Activated CD4-positive, alpha-beta T cell treated with anti-CD3 and anti-CD28 coated beads, Interleukin-2, amount 50 U/mL, for 4 hours (primary cell): Measurements from ENCODE around the gene KLK5.
"Not testable (repeated sequence)": the region's sequence is repeated elsewhere in the genome, so short reads cannot be mapped to it uniquely, and the experiment has no call there.

ENCODE experiments used
- DNase-seq, 2 experiments: peaks; one replicate each; pipeline ENCODE4 v3.0.0-alpha.2; 2020

KLK5 gene, protein sequence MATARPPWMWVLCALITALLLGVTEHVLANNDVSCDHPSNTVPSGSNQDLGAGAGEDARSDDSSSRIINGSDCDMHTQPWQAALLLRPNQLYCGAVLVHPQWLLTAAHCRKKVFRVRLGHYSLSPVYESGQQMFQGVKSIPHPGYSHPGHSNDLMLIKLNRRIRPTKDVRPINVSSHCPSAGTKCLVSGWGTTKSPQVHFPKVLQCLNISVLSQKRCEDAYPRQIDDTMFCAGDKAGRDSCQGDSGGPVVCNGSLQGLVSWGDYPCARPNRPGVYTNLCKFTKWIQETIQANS

DNA sequence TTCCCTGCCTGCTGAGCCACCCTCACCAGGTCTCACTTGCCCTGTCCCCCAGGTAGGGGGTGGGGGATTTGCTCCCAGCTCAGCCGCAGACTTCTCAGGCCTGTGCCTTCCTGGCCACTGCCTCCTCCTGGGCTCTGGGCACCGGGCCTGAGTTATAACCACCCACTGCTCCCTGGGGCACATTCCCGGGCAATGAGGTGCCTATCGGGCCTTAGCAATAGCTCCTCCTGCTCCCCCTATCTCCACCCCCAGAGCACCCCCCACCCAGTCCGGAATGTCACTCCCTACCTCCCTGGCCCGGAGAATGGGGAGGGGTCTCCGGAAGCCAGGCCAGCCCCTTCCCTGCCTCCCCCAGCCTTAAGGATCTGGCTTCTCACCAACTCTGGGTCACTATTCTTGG lies at the start of gene KLK5:
Gene KLK5 (minus strand): TSS at position 129 of the 400 bp plus-strand sequence. CDS start 381 bp downstream, outside the sequence.
- no peak for DNase-seq

GRCh38 chr19:51002089-51002532 lies 49.3 kb upstream of the KLK5 start:
- DNase-seq, result no peak

- no peak for DNase-seq
These were observed 48.7 kb upstream of the KLK5 start, which contains the start of gene KLK8 for GRCh38 chr19:51001515-51001914. TSS of gene KLK8 (minus strand) at chr19:51001604. CDS start at chr19:51001167, 437 bp downstream.

DNA sequence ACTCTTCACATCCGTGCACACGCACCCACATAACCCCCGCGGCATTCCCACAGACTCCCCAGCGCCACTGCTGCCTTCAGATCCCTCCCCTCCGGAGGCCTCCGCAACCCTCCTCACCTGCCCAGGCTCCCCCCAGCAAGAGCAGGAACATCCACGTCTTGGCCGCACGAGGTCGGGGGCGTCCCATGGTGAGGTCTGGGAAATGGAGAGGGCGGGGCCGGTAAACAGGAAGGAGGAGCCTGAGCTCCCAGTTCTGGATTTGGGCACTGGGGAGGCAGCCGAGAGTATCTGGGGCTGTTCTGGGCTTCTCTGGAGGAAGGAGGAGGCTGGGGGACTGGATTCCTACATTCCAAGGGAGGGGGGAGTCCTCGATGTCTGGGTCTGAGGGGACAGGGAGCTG lies 48.1 kb upstream of the KLK5 start:
- DNase-seq, result no peak

DNA sequence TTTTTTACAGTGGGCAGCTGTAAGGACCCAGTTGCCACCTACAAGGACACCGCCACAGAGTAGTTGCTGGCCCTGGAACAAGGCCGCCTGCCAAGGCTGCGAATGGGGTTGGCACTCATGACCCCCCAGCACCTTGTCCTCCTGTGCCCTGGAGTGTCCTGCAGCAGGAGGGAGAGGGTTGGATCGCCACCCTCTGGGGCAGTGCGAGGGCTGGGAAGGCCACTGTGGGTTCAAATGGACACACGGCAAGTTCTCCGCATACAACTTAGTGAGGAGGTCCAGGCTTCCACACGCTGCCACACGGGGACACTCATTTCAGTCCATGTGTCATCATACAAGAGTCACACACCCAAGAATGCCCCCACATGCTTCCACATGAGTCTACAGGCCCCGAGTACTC lies 47.6 kb upstream of the KLK5 start:
- DNase-seq, result no peak

- DNase-seq, result no peak
These were observed 45.8 kb upstream of the KLK5 start for GRCh38 chr19:50998686-50999085.

- DNase-seq, result no peak
These were observed 45.2 kb upstream of the KLK5 start for GRCh38 chr19:50998061-50998460.

DNA sequence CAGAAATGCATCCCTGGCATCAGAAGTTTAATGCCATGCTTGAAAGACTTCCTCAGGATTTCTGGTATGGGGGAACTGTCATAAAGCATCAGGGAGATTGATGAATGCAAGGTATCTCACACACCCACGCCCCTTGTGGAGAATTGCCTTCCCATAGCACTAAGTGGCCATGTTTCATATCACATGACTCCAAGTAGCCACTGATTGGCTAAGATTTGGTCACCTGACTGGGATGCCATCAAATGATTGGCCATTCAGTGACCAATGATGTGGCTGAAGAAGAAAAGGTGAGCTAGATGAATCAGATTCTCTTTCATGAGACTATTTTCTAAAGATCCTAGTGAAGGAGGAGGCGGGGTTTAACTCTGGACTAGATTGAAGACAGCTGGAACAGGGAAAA lies 41.3 kb upstream of the KLK5 start:
- DNase-seq, result no peak

DNA sequence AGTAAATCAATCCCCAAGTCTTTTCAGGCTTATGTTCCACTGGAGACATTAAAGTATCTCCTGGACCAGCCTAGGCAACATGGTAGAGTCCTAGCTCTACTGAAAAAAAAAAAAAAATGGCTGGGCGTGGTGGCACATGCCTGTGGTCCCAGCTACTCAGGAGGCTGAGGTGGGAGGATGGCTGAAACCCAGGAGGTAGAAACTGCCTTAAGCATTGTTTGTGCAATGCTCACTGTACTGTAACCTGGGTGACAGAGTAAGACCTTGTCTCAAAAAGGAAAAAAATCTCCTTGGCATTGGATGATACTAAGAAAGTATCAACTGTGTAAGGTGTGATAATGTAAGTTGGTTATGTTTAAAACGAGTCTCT lies 39.8 kb upstream of the KLK5 start:
- DNase-seq, result no peak

GRCh38 chr19:50984416-50984815 lies 31.6 kb upstream of the KLK5 start:
- DNase-seq, result not testable (repeated sequence)

DNA sequence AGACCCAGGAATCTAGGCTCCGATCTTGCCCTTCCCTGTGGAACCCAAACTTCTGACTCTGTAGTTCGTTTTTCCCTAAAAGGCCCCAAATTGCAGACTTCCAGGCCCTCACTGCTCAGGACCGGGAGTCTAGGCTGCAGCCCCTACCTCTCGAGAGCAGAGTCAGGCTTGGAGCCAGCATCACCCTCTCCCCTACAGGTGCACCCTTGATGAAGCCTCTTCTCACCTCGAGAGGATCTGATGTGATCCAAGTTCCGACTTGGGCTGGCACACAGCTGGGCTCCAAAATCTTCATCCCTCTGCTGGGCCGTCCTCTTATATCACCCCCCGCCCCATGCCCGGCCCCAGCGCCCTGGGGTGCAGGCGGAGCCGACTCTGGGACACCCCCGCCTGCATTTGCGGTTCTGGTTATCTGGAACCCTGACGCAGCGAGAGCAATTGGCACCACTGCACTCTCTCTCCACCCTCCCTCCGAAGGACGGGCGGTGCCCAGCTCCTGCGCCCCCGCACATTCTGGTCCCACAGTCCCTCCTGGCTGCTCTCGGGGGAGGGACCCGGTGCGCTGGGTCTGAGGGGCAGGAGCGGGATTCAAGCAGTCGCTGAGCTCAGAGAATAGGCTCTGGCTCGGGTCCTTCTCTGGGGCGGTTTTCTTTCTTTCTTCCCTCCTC lies 30.9 kb upstream of the KLK5 start, which contains the start of gene KLK7:
Gene KLK7 (minus strand): TSS at position 293 of the 668 bp plus-strand sequence. CDS start 1,518 bp downstream, outside the sequence.
- DNase-seq, result no peak

DNA sequence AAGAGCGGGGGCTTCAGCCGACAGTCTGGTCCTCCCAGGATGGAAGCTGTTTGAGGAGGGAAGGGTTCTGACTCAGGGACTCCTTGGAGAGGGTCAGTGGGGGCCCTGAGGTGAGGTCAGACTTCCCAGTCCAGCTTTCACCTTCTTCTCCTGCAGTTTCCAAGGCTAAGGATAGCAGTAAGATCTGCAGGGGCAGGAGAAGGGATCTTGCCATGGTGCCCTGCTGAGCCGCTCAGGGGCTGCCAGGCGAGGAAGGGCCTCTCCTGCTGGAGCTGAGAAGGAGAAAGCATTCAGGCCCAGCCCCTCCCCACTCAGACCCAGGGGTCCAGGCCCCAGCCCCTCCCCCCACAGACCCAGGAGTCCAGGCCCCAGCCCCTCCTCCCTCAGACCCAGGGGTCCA lies 29.3 kb upstream of the KLK5 start:
- DNase-seq, result no peak

GRCh38 chr19:50981587-50982146 lies 28.8 kb upstream of the KLK5 start:
- no peak for DNase-seq

GRCh38 chr19:50980208-50980607 lies 27.4 kb upstream of the KLK5 start:
- no peak for DNase-seq

GRCh38 chr19:50979758-50980157 lies 26.9 kb upstream of the KLK5 start:
- DNase-seq, result no peak

DNA sequence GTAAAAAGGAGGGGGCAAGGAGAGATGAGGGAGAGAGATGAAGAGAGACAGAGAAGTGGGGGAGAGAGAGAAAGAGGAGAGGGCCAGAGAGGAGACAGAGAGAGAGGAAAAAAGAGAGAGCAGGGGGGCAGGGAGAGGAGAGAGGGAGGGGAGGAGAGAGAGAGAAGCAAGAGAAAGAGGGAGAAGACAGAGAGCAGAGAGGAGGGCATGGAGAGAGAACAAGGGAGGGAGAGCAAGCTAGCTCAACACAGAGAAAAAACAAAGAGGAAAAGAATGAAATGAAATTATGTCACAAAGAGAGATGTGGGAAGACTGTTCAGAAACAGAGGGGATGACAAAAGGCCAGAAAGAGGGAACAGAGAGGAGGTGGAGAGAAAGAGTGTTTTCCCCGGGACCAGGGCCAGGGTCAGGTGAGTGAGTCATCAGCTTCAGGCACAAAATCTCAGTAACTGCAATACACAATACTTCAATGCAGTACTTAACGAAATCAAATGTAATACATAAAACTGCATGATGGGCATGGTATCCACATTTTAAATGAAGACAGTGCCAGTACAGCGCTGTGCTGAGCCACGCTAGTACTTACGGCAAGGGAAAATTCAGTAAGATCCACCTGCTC lies 26.0 kb upstream of the KLK5 start:
- no peak for DNase-seq

DNA sequence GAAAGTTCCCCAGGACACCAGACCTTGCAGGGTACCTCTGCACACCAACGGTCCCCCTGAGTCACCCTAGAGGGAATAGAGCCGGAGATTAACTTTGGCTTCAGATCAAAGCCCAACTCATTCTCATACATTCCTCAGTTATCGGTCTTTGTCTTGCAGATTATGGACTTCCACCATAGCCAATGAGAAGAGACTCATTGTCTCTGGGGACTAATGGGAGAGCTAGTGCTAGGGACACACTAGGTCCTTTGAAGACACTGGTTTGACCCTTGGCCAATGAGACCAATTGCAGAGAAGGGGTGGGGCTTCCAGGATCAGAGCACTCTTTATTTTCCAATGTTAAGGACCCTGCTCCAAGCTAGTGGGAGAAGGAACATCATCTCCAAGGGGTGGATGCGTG lies 24.8 kb upstream of the KLK5 start:
- no peak for DNase-seq

- no peak for DNase-seq
These were observed 22.9 kb upstream of the KLK5 start for GRCh38 chr19:50975766-50976165.

DNA sequence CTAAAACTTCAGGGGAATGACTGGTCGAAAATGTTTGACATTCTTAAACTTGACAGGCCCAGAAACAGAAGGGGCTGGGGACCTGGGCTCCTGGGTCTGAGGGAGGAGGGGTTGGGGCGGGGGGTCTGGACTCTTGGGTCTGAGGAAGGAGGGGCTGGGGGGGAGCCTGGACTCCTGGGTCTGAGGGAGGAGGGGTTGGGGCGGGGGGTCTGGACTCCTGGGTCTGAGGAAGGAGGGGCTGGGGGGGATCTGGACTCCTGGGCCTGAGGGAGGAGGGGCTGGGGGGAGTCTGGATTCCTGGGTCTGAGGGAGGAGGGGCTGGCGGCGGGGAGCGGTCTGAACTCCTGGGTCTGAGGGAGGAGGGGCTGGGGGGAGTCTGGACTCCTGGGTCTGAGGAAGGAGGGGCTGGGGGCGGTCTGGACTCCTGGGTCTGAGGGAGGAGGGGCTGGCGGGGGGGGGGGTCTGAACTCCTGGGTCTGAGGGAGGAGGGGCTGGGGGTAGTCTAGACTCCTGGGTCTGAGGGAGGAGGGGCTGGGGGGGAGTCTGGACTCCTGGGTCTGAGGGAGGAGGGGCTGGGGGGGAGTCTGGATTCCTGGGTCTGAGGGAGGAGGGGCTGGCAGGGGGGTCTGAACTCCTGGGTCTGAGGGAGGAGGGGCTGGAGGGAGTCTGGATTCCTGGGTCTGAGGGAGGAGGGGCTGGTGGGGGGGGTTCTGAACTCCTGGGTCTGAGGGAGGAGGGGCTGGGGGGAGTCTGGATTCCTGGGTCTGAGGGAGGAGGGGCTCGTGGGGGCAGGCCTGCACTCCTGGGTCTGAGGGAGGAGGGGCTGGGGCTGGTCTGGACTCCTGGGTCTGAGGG lies 22.1 kb upstream of the KLK5 start:
- DNase-seq, result no peak

DNA sequence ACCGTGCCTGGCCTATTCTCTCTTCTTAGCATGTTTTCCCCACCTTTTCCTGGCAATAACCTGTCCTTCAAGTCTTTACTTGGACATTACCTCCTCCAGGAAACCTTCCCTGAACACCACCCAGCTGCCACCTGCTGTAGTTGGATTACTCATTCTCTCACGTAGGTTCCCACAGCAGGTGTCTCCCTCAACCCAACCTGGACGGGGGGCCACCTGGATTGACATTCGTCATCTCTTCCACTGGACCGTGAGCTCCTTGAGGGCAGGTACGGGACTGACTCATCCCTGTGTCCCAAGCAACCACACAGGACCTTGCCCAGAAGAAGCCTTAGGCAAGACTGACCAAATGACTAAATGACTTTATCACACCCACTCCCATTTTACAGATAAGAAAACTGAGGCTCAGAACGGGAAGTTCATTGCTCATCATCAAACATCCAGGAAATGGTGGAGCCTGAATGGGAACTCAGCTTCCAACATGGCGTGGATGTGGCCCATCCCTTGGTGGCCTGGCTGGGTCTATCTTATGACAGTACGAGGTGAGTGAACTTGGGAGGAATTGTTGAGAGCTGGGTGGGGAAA lies 20.0 kb upstream of the KLK5 start:
- DNase-seq, result no peak

- DNase-seq, result not testable (repeated sequence)
These were observed 17.0 kb upstream of the KLK5 start for GRCh38 chr19:50969810-50970209.

- no peak for DNase-seq
These were observed 16.5 kb upstream of the KLK5 start, which contains the start of gene KLK6 for GRCh38 chr19:50969413-50969760. TSS of gene KLK6 (minus strand) at chr19:50969591. CDS start at chr19:50968104, 1,487 bp downstream.
